HFFc6 (cell line): ENCODE results near the gene PCBD1. TPM values are rescaled to one million over a fixed set of nuclear protein-coding genes. Genes with fewer than 3 reads are reported as not detected.

Experiments
- DNase-seq: peaks from one replicate; pipeline ENCODE4 v3.0.0-alpha.2; 2018
- H3K27ac Mint-ChIP-seq: 2 replicates; pipeline ENCODE4 v1.8.0; 2020; ENCODE audit warnings: mild to moderate bottlenecking, mixed read lengths
- H3K27me3 Mint-ChIP-seq: 2 replicates; pipeline ENCODE4 v1.8.0; 2021; ENCODE audit warnings: mild to moderate bottlenecking, moderate library complexity, mixed read lengths; ENCODE audit not compliant: insufficient read depth
- H3K36me3 Mint-ChIP-seq: 2 replicates; pipeline ENCODE4 v1.8.0; 2021; ENCODE audit warnings: low read depth, mixed read lengths
- H3K4me1 Mint-ChIP-seq: 2 replicates; pipeline ENCODE4 v1.8.0; 2020; ENCODE audit warnings: low read depth, mixed read lengths
- H3K4me3 Mint-ChIP-seq: 2 replicates; pipeline ENCODE4 v1.8.0; 2020; ENCODE audit warnings: mild to moderate bottlenecking, moderate library complexity, mixed read lengths
- H3K9me3 Mint-ChIP-seq: 2 replicates; pipeline ENCODE4 v1.8.0; 2020; ENCODE audit warnings: mild to moderate bottlenecking, mixed read lengths
- total RNA-seq, 6 experiments: library from RNA; stranded (reverse); fragmentation: NEBNext Ultra II Directional; extraction: Animal tissue kit (Norgen Biotek cat#: 25700); gene quantifications; 2 replicates in 1 of 6; 3 replicates in 5 of 6; pipeline ENCODE4 v1.2.3, GENCODE V29; 2021
- TF ChIP-seq, protein P1 (sequence below): fragments of 200-600 bp; sonication (generic); IDR thresholded peaks from 2 replicates; pipeline ENCODE4 v1.5.0; 2021; ENCODE audit warnings: antibody characterized with exemption, mild to moderate bottlenecking

The PCBD1 gene
- total RNA-seq, 6 experiments from 2014 or later, result 36.4 to 55.7 (median 37.7) TPM

DNA sequence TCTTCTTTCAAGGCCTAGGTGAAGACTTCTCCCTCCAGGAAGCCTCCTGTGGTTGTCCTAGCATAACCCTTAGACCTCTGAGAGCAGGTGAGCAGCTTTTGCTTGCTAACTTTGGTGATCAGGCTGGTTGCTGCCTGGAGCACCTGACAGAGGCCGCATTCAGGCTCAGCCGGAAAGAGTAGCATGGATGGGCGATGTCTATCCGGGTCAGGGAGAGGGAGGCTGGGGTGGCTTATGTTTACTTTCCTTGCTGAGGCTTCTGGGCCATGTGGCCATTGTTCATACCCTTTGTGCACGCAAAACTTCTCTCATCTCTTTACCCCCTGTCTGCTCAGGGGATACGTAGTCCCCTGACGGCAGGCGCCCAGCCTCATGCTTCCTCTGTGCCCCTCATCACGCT lies 27.4 kb upstream of the PCBD1 start:
- no peak overlapping the region for H3K27ac Mint-ChIP-seq
- no peaks in the 10 kb centered on the region for H3K9me3 Mint-ChIP-seq
- H3K4me3 Mint-ChIP-seq, result no peak overlapping the region
- TF ChIP-seq, protein P1, sequence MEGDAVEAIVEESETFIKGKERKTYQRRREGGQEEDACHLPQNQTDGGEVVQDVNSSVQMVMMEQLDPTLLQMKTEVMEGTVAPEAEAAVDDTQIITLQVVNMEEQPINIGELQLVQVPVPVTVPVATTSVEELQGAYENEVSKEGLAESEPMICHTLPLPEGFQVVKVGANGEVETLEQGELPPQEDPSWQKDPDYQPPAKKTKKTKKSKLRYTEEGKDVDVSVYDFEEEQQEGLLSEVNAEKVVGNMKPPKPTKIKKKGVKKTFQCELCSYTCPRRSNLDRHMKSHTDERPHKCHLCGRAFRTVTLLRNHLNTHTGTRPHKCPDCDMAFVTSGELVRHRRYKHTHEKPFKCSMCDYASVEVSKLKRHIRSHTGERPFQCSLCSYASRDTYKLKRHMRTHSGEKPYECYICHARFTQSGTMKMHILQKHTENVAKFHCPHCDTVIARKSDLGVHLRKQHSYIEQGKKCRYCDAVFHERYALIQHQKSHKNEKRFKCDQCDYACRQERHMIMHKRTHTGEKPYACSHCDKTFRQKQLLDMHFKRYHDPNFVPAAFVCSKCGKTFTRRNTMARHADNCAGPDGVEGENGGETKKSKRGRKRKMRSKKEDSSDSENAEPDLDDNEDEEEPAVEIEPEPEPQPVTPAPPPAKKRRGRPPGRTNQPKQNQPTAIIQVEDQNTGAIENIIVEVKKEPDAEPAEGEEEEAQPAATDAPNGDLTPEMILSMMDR, result no peak
- peaks cover 68% of the 10 kb centered on the region for H3K27me3 Mint-ChIP-seq
- no peaks in the 10 kb centered on the region for H3K36me3 Mint-ChIP-seq
- no peaks in the 10 kb centered on the region for H3K4me1 Mint-ChIP-seq
- no peak for DNase-seq

DNA sequence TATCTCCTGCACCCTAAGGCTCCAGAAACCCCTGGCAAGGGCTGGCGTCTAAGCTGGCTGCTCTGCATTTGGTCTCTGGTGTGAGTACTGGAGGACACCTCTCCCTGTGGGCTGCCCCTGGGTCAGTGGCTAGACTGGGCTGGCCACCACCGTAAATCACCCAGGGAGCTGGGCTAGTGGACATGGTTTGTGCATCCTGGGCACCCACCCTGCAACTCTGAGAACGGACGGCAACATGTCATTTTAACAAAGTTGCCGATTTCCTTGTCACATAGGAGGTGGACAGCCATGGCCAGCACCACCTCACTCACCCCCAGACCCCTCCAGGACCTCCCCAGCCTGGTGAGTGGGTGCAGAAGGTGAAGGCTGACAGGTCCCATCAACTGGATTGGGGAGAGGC lies 26.8 kb upstream of the PCBD1 start:
- H3K4me1 Mint-ChIP-seq, result no peaks in the 10 kb centered on the region
- TF ChIP-seq, protein P1, result no peak
- peaks cover 62% of the 10 kb centered on the region for H3K27me3 Mint-ChIP-seq
- H3K4me3 Mint-ChIP-seq, result no peak overlapping the region
- no peak overlapping the region for H3K27ac Mint-ChIP-seq
- no peaks in the 10 kb centered on the region for H3K36me3 Mint-ChIP-seq
- H3K9me3 Mint-ChIP-seq, result no peaks in the 10 kb centered on the region
- no peak for DNase-seq

DNA sequence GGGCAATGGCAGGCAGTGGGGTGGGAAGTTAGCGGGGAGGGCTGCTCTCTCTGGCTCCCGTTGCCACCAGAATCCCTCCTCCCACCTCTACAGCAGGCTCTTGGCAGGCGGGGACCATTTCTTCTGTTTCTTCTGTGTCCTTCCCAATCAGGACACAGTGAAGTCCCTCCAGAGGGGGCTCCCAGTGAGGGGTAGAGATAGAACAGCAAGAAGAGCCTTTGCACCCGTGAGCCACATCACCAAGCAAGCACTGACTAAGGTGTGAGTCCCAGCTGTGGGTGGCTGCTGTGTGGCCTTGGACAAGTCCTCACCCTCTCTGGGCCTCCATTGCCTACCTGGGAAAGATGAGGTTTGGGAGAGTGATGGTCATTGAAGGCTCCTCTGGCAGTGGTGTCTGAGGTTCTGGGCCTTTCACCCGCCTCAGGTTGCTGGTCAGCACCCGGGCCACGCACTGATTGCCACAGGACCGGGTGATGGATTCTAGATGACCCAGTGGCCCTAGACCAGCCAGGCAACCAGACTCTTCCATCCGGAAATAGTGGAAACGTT lies 26.0 kb upstream of the PCBD1 start:
- no peaks in the 10 kb centered on the region for H3K36me3 Mint-ChIP-seq
- no peaks in the 10 kb centered on the region for H3K9me3 Mint-ChIP-seq
- TF ChIP-seq, protein P1, result no peak
- no peak overlapping the region for H3K27ac Mint-ChIP-seq
- peaks cover 56% of the 10 kb centered on the region for H3K27me3 Mint-ChIP-seq
- H3K4me1 Mint-ChIP-seq, result no peaks in the 10 kb centered on the region
- no peak overlapping the region for H3K4me3 Mint-ChIP-seq
- no peak for DNase-seq

DNA sequence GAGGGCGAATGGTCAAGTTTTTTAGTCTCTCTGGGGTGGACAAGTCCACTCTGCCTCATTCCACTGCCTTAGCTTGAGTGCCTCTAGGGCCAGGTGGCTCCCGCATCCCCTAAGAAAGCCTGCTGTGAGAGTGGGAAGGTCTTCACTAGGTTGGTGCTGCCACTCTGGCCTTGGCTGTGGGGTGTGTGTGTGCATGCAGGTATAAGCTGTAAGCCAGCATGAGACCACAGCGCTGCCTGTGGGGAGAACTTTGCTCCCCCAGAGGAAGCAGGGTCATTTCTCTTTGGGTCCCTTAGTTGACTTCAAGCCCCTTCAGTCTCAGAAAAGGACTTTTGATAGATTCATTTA lies 25.5 kb upstream of the PCBD1 start:
- Mint-ChIP-seq H3K27me3 (peaks cover 57% of the 10 kb centered on the region), H3K27ac (no peak overlapping the region), H3K4me3 (no peak overlapping the region), H3K9me3 (no peaks in the 10 kb centered on the region), H3K36me3 (no peaks in the 10 kb centered on the region), H3K4me1 (no peaks in the 10 kb centered on the region)
- DNase-seq, result no peak
- TF ChIP-seq, protein P1, result no peak

DNA sequence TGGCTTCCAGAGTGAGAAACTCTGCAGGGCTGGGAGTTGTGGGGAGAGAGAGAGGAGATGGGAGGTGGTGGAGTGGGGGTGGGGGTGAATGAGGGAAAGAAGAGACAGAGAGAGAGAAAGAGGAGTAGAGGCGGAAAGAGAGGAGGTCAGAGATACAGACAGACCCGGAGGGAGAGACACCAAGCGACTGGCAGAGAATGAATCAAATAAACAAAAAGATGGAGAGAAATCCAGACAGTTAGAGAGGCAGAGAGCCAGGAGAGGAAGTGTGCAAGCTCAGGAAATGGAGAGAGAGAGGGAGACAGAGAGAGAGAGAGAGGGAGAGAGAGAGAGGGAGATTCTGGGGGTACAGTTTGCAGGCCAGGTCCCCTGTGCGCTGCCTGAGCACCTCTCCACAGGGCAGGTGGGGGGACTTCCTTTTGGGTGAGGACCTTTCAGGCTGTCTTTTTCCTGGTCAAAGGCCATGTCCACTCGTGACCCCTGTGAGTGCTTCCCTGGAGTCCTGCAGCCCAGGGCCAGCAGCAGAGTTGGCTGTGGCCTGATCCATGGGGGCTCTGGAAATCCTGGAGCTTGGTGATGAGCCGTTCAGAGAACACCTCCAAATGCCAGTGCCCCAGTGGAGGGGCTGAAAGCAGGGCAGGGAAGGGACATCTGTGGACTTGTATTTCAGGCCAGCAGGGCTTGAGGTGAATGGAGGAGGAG lies 25.0 kb upstream of the PCBD1 start:
- TF ChIP-seq, protein P1, result no peak
- Mint-ChIP-seq H3K4me1 (no peaks in the 10 kb centered on the region), H3K27ac (no peak overlapping the region), H3K36me3 (no peaks in the 10 kb centered on the region), H3K9me3 (no peaks in the 10 kb centered on the region), H3K4me3 (no peak overlapping the region), H3K27me3 (peaks cover 62% of the 10 kb centered on the region)
- no peak for DNase-seq
